HUES48 (cell line): ENCODE results near the gene NTNG1.

ENCODE experiments used
- H3K27ac ChIP-seq: one replicate; pipeline ENCODE4 v1.7.0; 2013; ENCODE audit warnings: low read depth, low read length, inconsistent platforms
- H3K27me3 ChIP-seq: 2 replicates; pipeline ENCODE4 v1.6.1; 2013; ENCODE audit warnings: mild to moderate bottlenecking, low read length; ENCODE audit not compliant: control insufficient read depth, insufficient read depth
- H3K36me3 ChIP-seq: 2 replicates; pipeline ENCODE4 v1.6.1; 2013; ENCODE audit warnings: low read length; ENCODE audit not compliant: control insufficient read depth, insufficient read depth
- H3K4me1 ChIP-seq: 2 replicates; pipeline ENCODE4 v1.6.1; 2013; ENCODE audit warnings: mild to moderate bottlenecking, low read length; ENCODE audit not compliant: control insufficient read depth, insufficient read depth
- H3K4me3 ChIP-seq: 2 replicates; pipeline ENCODE4 v1.5.1; 2013; ENCODE audit warnings: mild to moderate bottlenecking, low read depth, low read length
- H3K9ac ChIP-seq: 2 replicates; pipeline ENCODE4 v1.6.1; 2013; ENCODE audit warnings: mild to moderate bottlenecking, low read depth, low read length, moderate library complexity
- H3K9me3 ChIP-seq: 2 replicates; pipeline ENCODE4 v1.6.1; 2013; ENCODE audit warnings: low read length; ENCODE audit not compliant: control insufficient read depth, insufficient read depth

The NTNG1 gene

GRCh38 chr1:107432108-107432507 lies 291.3 kb downstream of the NTNG1 start:
- no peaks in the 10 kb centered on the region for H3K27me3 ChIP-seq

GRCh38 chr1:107433068-107433467 lies 292.2 kb downstream of the NTNG1 start:
- no peak overlapping the region for H3K27ac ChIP-seq
- H3K27me3 ChIP-seq = no peaks in the 10 kb centered on the region
- no peak overlapping the region for H3K4me3 ChIP-seq
- H3K36me3 ChIP-seq = no peaks in the 10 kb centered on the region
- no peak overlapping the region for H3K9ac ChIP-seq
- peaks cover 36% of the 10 kb centered on the region for H3K4me1 ChIP-seq
- no peaks in the 10 kb centered on the region for H3K9me3 ChIP-seq

More at GRCh38 chr1:107432108-107432507, 291.3 kb downstream of the NTNG1 start:
- H3K4me3 ChIP-seq = peak overlapping the region; percentile 33; the same call in 1 of the 2 replicates
- H3K27ac ChIP-seq = peak overlapping the region; percentile 76
- no peak overlapping the region for H3K9ac ChIP-seq
- no peaks in the 10 kb centered on the region for H3K36me3 ChIP-seq
- H3K4me1 ChIP-seq = peaks cover 36% of the 10 kb centered on the region
- H3K9me3 ChIP-seq = no peaks in the 10 kb centered on the region

GRCh38 chr1:107433635-107434360 lies 293.0 kb downstream of the NTNG1 start:
- Histone ChIP-seq H3K27ac (no peak overlapping the region), H3K4me1 (peaks cover 36% of the 10 kb centered on the region), H3K9me3 (no peaks in the 10 kb centered on the region), H3K4me3 (no peak overlapping the region), H3K27me3 (no peaks in the 10 kb centered on the region), H3K9ac (no peak overlapping the region), H3K36me3 (no peaks in the 10 kb centered on the region)

- H3K4me3 ChIP-seq = no peak overlapping the region
- H3K4me1 ChIP-seq = peaks cover 36% of the 10 kb centered on the region
- H3K36me3 ChIP-seq = no peaks in the 10 kb centered on the region
- H3K9ac ChIP-seq = no peak overlapping the region
- no peaks in the 10 kb centered on the region for H3K27me3 ChIP-seq
- no peaks in the 10 kb centered on the region for H3K9me3 ChIP-seq
- no peak overlapping the region for H3K27ac ChIP-seq
These were observed 293.5 kb downstream of the NTNG1 start for GRCh38 chr1:107434361-107434693.

- no peaks in the 10 kb centered on the region for H3K27me3 ChIP-seq
- no peak overlapping the region for H3K27ac ChIP-seq
- H3K4me3 ChIP-seq = no peak overlapping the region
- no peak overlapping the region for H3K9ac ChIP-seq
- peaks cover 27% of the 10 kb centered on the region for H3K4me1 ChIP-seq
- H3K9me3 ChIP-seq = no peaks in the 10 kb centered on the region
- H3K36me3 ChIP-seq = no peaks in the 10 kb centered on the region
These were observed 295.9 kb downstream of the NTNG1 start for GRCh38 chr1:107436552-107437241.

GRCh38 chr1:107439567-107439966 lies 298.7 kb downstream of the NTNG1 start:
- no peak overlapping the region for H3K9ac ChIP-seq
- no peaks in the 10 kb centered on the region for H3K27me3 ChIP-seq
- H3K36me3 ChIP-seq = no peaks in the 10 kb centered on the region
- H3K27ac ChIP-seq = no peak overlapping the region
- H3K4me1 ChIP-seq = no peaks in the 10 kb centered on the region
- H3K4me3 ChIP-seq = no peak overlapping the region
- H3K9me3 ChIP-seq = no peaks in the 10 kb centered on the region

- H3K9ac ChIP-seq = no peak overlapping the region
- no peaks in the 10 kb centered on the region for H3K36me3 ChIP-seq
- H3K4me1 ChIP-seq = no peaks in the 10 kb centered on the region
- H3K9me3 ChIP-seq = no peaks in the 10 kb centered on the region
- H3K27me3 ChIP-seq = no peaks in the 10 kb centered on the region
- H3K4me3 ChIP-seq = no peak overlapping the region
- no peak overlapping the region for H3K27ac ChIP-seq
These were observed 301.7 kb downstream of the NTNG1 start for GRCh38 chr1:107442551-107442950.

GRCh38 chr1:107443027-107443426 lies 302.2 kb downstream of the NTNG1 start:
- no peak overlapping the region for H3K9ac ChIP-seq

GRCh38 chr1:107443860-107444259 lies 303.0 kb downstream of the NTNG1 start:
- peaks cover 8% of the 10 kb centered on the region; the same call in 1 of the 2 replicates for H3K4me1 ChIP-seq
- no peak overlapping the region for H3K9ac ChIP-seq
- no peaks in the 10 kb centered on the region for H3K36me3 ChIP-seq
- H3K27ac ChIP-seq = no peak overlapping the region
- H3K4me3 ChIP-seq = no peak overlapping the region
- no peaks in the 10 kb centered on the region for H3K27me3 ChIP-seq
- no peaks in the 10 kb centered on the region for H3K9me3 ChIP-seq

More at GRCh38 chr1:107443027-107443426, 302.2 kb downstream of the NTNG1 start:
- Histone ChIP-seq H3K4me3 (no peak overlapping the region), H3K4me1 (peaks cover 1% of the 10 kb centered on the region; the same call in 1 of the 2 replicates), H3K27me3 (no peaks in the 10 kb centered on the region), H3K27ac (no peak overlapping the region), H3K36me3 (no peaks in the 10 kb centered on the region), H3K9me3 (no peaks in the 10 kb centered on the region)

- H3K4me1 ChIP-seq = peaks cover 13% of the 10 kb centered on the region; the same call in 1 of the 2 replicates
- no peak overlapping the region for H3K4me3 ChIP-seq
- H3K27ac ChIP-seq = no peak overlapping the region
- no peaks in the 10 kb centered on the region for H3K27me3 ChIP-seq
- H3K36me3 ChIP-seq = no peaks in the 10 kb centered on the region
- H3K9ac ChIP-seq = no peak overlapping the region
- H3K9me3 ChIP-seq = no peaks in the 10 kb centered on the region
These were observed 303.5 kb downstream of the NTNG1 start for GRCh38 chr1:107444302-107444701.

- peaks cover 21% of the 10 kb centered on the region for H3K4me1 ChIP-seq
- H3K4me3 ChIP-seq = no peak overlapping the region
- H3K27ac ChIP-seq = no peak overlapping the region
- H3K9me3 ChIP-seq = no peaks in the 10 kb centered on the region
- no peaks in the 10 kb centered on the region for H3K36me3 ChIP-seq
- no peak overlapping the region for H3K9ac ChIP-seq
- no peaks in the 10 kb centered on the region for H3K27me3 ChIP-seq
These were observed 308.5 kb downstream of the NTNG1 start for GRCh38 chr1:107449326-107449725.
